ENCODE results near the gene UBE2R2. TPM values are rescaled to one million over a fixed set of nuclear protein-coding genes. Genes with fewer than 3 reads are reported as not detected.
"Not testable (repeated sequence)": the region's sequence is repeated elsewhere in the genome, so short reads cannot be mapped to it uniquely, and the experiment has no call there.

UBE2R2 gene
- polyA plus RNA-seq, 3 donors = 30.5 to 50.1 (median 37.2) TPM

GRCh38 chr9:33820231-33820745 lies 3.3 kb downstream of the UBE2R2 start:
- H3K27ac Mint-ChIP-seq = peak overlapping the region in 3 of 7 donors; percentile 32 to 98 (median 96)
- no peak for DNase-seq
- H3K9ac ChIP-seq (ENCODE audit: insufficient read depth, low read length, poor library complexity, severe bottlenecking) = no peak overlapping the region
- H3K4me1 Mint-ChIP-seq = peaks cover 34% of the 10 kb centered on the region
- no peak for TF ChIP-seq CTCF (IDR thresholded peaks at IDR 0.05)
- H3K4me3 ChIP-seq (replicated peaks in 1 of 3; ENCODE audit: low read depth in 2 of 3, low read length in 3 of 3) = peak overlapping the region in 1 of 3 experiments; percentile 91
- H3K27ac ChIP-seq (ENCODE audit: low read depth in 1 of 2, low read length in 2 of 2) = peak overlapping the region in 1 of 2 donors; percentile 99
- no peak overlapping the region for H2AFZ ChIP-seq (ENCODE audit: insufficient read depth, low read depth, low read length, poor library complexity, severe bottlenecking)
- H3K4me2 ChIP-seq (replicated peaks; ENCODE audit: extremely low read depth, low read length, poor library complexity, severe bottlenecking) = peak overlapping the region; percentile 93
- H3K4me1 ChIP-seq (ENCODE audit: control insufficient read depth in 1 of 2, insufficient read depth in 2 of 2, low read length in 2 of 2) = peaks cover 30 to 43% of the 10 kb centered on the region in 2 donors
- peaks cover 29% of the 10 kb centered on the region for H4K20me1 ChIP-seq (ENCODE audit: insufficient read depth, low read length)
- no peaks in the 10 kb centered on the region for H3K27me3 ChIP-seq (ENCODE audit: control insufficient read depth in 2 of 2, insufficient read depth in 2 of 2, low read length in 2 of 2)
- intact Hi-C loops (cut with micrococcal nuclease) = no loop called here
- H3K9me3 Mint-ChIP-seq = no peaks in the 10 kb centered on the region
- H3K4me3 Mint-ChIP-seq = peak overlapping the region; percentile 90 to 98
- WGBS (ENCODE audit: insufficient coverage) = no CpG with 5 or more reads among the region's 4 CpGs
- peaks cover 0 to 10% of the 10 kb centered on the region in 2 donors for H3K36me3 ChIP-seq (replicated peaks in 1 of 2; ENCODE audit: control insufficient read depth in 1 of 2, insufficient read depth in 2 of 2, low read length in 2 of 2)
- H3K79me2 ChIP-seq (ENCODE audit: insufficient read depth, low read length) = peaks cover 90% of the 10 kb centered on the region
- H3K9me3 ChIP-seq (replicated peaks in 1 of 2; ENCODE audit: control insufficient read depth in 1 of 2, insufficient read depth in 1 of 2, low read length in 2 of 2) = no peaks in the 10 kb centered on the region
- H3K36me3 Mint-ChIP-seq = peaks cover 19 to 31% of the 10 kb centered on the region in 2 donors
- H3K27me3 Mint-ChIP-seq (ENCODE audit: low read depth in 3 of 3) = no peaks in the 10 kb centered on the region

GRCh38 chr9:33823801-33824200 lies 6.8 kb downstream of the UBE2R2 start:
- Histone ChIP-seq H3K27me3 (ENCODE audit: control insufficient read depth in 2 of 2, insufficient read depth in 2 of 2, low read length in 2 of 2) (no peaks in the 10 kb centered on the region), H3K4me2 (replicated peaks; ENCODE audit: extremely low read depth, low read length, poor library complexity, severe bottlenecking) (no peak overlapping the region), H3K4me1 (ENCODE audit: control insufficient read depth in 1 of 2, insufficient read depth in 2 of 2, low read length in 2 of 2) (peaks cover 26 to 38% of the 10 kb centered on the region in 2 donors), H3K27ac (ENCODE audit: low read depth in 1 of 2, low read length in 2 of 2) (no peak overlapping the region), H3K36me3 (replicated peaks in 1 of 2; ENCODE audit: control insufficient read depth in 1 of 2, insufficient read depth in 2 of 2, low read length in 2 of 2) (peaks cover 0 to 16% of the 10 kb centered on the region in 2 donors), H3K9ac (ENCODE audit: insufficient read depth, low read length, poor library complexity, severe bottlenecking) (no peak overlapping the region), H2AFZ (ENCODE audit: insufficient read depth, low read depth, low read length, poor library complexity, severe bottlenecking) (no peak overlapping the region), H3K4me3 (replicated peaks in 1 of 3; ENCODE audit: low read depth in 2 of 3, low read length in 3 of 3) (no peak overlapping the region), H3K9me3 (replicated peaks in 1 of 2; ENCODE audit: control insufficient read depth in 1 of 2, insufficient read depth in 1 of 2, low read length in 2 of 2) (no peaks in the 10 kb centered on the region), H4K20me1 (ENCODE audit: insufficient read depth, low read length) (peaks cover 48% of the 10 kb centered on the region), H3K79me2 (ENCODE audit: insufficient read depth, low read length) (peaks cover 100% of the 10 kb centered on the region)
- intact Hi-C loops (cut with micrococcal nuclease) = no loop called here
- H3K4me3 Mint-ChIP-seq = no peak overlapping the region
- H3K27ac Mint-ChIP-seq = peak overlapping the region in 2 of 7 donors; percentile 19 to 20
- no peak for TF ChIP-seq CTCF (IDR thresholded peaks at IDR 0.05)
- DNase-seq = no peak
- H3K36me3 Mint-ChIP-seq = peaks cover 24 to 50% of the 10 kb centered on the region in 2 donors
- whole genome bisulfite sequencing (ENCODE audit: insufficient coverage) = no CpG with 5 or more reads among the region's 3 CpGs
- peaks cover 30% of the 10 kb centered on the region for H3K4me1 Mint-ChIP-seq
- peaks cover 0 to 1% (median 0%) of the 10 kb centered on the region in 7 donors for H3K9me3 Mint-ChIP-seq
- H3K27me3 Mint-ChIP-seq (ENCODE audit: low read depth in 3 of 3) = peaks cover 0 to under 1% (median 0%) of the 10 kb centered on the region in 3 donors

- H3K4me1 ChIP-seq (ENCODE audit: control insufficient read depth in 1 of 2, insufficient read depth in 2 of 2, low read length in 2 of 2) = peaks cover 24 to 34% of the 10 kb centered on the region in 2 donors
- H3K4me3 Mint-ChIP-seq; H3K9me3 Mint-ChIP-seq; intact Hi-C loops (cut with micrococcal nuclease); H3K9ac ChIP-seq (ENCODE audit: insufficient read depth, low read length, poor library complexity, severe bottlenecking); H3K9me3 ChIP-seq (replicated peaks in 1 of 2; ENCODE audit: control insufficient read depth in 1 of 2, insufficient read depth in 1 of 2, low read length in 2 of 2); H3K4me2 ChIP-seq (replicated peaks; ENCODE audit: extremely low read depth, low read length, poor library complexity, severe bottlenecking); H3K27ac ChIP-seq (ENCODE audit: low read depth in 1 of 2, low read length in 2 of 2); H3K4me3 ChIP-seq (replicated peaks in 1 of 3; ENCODE audit: low read depth in 2 of 3, low read length in 3 of 3); H3K27me3 Mint-ChIP-seq (ENCODE audit: low read depth in 3 of 3); H2AFZ ChIP-seq (ENCODE audit: insufficient read depth, low read depth, low read length, poor library complexity, severe bottlenecking); H3K27me3 ChIP-seq (ENCODE audit: control insufficient read depth in 2 of 2, insufficient read depth in 2 of 2, low read length in 2 of 2); DNase-seq: not testable (repeated sequence)
- 100% methylated on average over 5 of the region's 11 CpGs for WGBS (ENCODE audit: insufficient coverage)
- peaks cover 22% of the 10 kb centered on the region for H3K4me1 Mint-ChIP-seq
- H3K79me2 ChIP-seq (ENCODE audit: insufficient read depth, low read length) = peaks cover 100% of the 10 kb centered on the region
- peaks cover 13 to 44% of the 10 kb centered on the region in 2 donors for H3K36me3 Mint-ChIP-seq
- peaks cover 50% of the 10 kb centered on the region for H4K20me1 ChIP-seq (ENCODE audit: insufficient read depth, low read length)
- H3K36me3 ChIP-seq (replicated peaks in 1 of 2; ENCODE audit: control insufficient read depth in 1 of 2, insufficient read depth in 2 of 2, low read length in 2 of 2) = peaks cover 0 to 16% of the 10 kb centered on the region in 2 donors
- peak overlapping the region in 1 of 7 donors; percentile 35 for H3K27ac Mint-ChIP-seq
Measured at GRCh38 chr9:33827285-33827684, 10.3 kb downstream of the UBE2R2 start.

Measured in CD14-positive monocyte (primary cell).